ENCODE measurements around the gene ZNF598. TPM values are rescaled to one million over a fixed set of nuclear protein-coding genes. Genes with fewer than 3 reads are reported as not detected.

The ZNF598 gene
- total and polyA plus RNA-seq, 2 of the 13 experiments (the other 11 are each of a cell fraction or from before 2014, with no cell fraction given), result 13.5 to 14.2 TPM

DNA sequence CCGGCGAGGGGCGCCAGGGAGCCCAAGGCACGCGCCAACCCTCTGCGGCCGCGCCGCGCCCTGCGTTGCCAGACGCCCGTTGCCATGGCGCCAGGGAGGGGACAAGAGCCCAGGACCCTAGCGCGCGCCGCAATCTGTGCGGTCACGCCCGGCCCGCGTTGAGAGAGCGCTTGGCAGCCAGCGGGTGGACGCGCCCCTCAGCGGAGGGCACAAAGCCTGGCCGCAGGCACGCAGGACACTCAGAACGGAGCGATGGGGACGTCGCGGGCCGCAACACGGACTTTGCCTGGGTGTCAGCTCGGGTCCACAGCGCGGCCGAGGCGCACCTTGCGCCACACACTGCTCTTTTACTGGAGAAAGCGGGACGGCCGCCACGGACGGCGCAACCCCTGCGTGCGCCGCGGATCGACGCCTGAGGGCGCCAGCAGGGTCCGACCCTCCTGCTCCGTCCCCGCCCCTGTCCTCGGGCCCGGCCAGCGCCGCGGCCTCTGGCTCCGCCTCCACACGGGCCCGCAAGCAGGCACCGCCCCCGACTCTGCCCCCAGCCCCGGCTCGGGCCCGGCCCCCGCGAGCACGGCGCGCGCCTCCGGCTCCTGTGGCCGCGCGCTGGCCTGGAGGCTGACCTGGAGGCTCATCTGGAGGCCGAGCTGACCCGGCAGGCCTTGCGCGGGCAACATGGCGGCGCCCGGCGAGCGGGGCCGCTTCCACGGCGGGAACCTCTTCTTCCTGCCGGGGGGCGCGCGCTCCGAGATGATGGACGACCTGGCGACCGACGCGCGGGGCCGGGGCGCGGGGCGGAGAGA lies 25.9 kb downstream of the ZNF598 start, which contains the start of gene GFER (continued):
- TF ChIP-seq ETS1 (CRISPR knock-in tag; IDR thresholded peaks at IDR 0.05) (no peak), ZNF552 (CRISPR knock-in tag; IDR thresholded peaks at IDR 0.05; ENCODE audit: borderline replicate concordance) (peak; percentile 54; the same call in 1 of the 2 replicates), HOXA7 (CRISPR knock-in tag; IDR thresholded peaks at IDR 0.05) (no peak), ZNF747 (CRISPR knock-in tag; IDR thresholded peaks at IDR 0.05; ENCODE audit: borderline replicate concordance) (0 out of 2 replicates have a peak, but pooled peaks have one; percentile 54), NFIB (CRISPR knock-in tag; IDR thresholded peaks at IDR 0.05; ENCODE audit: borderline replicate concordance) (no peak), PBX3 (CRISPR knock-in tag; IDR thresholded peaks at IDR 0.05; ENCODE audit: borderline replicate concordance) (peak; percentile 7; the same call in 1 of the 2 replicates), ZNF563 (CRISPR knock-in tag; IDR thresholded peaks at IDR 0.05) (peak; percentile 54), RFX1 (IDR thresholded peaks at IDR 0.05) (peak; percentile 94), ZNF335 (CRISPR knock-in tag; IDR thresholded peaks at IDR 0.05) (no peak), MTA1 (CRISPR knock-in tag; IDR thresholded peaks at IDR 0.05; ENCODE audit: borderline replicate concordance) (peak; percentile 23; the same call in 1 of the 2 replicates), RNF2 (conservative IDR thresholded peaks at IDR 0.05; ENCODE audit: low read depth) (no peak), DMTF1 (CRISPR knock-in tag; IDR thresholded peaks at IDR 0.05) (no peak), BHLHE40 (IDR thresholded peaks at IDR 0.05; ENCODE audit: low read length) (peak; percentile 53), MEIS2 (CRISPR knock-in tag; IDR thresholded peaks at IDR 0.05) (peak; percentile 52; the same call in 1 of the 2 replicates), ZNF557 (CRISPR knock-in tag; IDR thresholded peaks at IDR 0.05) (no peak)
- TF ChIP-seq, protein P1, sequence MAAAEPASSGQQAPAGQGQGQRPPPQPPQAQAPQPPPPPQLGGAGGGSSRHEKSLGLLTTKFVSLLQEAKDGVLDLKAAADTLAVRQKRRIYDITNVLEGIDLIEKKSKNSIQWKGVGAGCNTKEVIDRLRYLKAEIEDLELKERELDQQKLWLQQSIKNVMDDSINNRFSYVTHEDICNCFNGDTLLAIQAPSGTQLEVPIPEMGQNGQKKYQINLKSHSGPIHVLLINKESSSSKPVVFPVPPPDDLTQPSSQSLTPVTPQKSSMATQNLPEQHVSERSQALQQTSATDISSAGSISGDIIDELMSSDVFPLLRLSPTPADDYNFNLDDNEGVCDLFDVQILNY (CRISPR knock-in tag; conservative IDR thresholded peaks at IDR 0.05), result peak; percentile 64; the same call in 1 of the 2 replicates
- TF ChIP-seq, protein P2, sequence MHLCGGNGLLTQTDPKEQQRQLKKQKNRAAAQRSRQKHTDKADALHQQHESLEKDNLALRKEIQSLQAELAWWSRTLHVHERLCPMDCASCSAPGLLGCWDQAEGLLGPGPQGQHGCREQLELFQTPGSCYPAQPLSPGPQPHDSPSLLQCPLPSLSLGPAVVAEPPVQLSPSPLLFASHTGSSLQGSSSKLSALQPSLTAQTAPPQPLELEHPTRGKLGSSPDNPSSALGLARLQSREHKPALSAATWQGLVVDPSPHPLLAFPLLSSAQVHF (CRISPR knock-in tag; IDR thresholded peaks at IDR 0.05), result no peak
- TF ChIP-seq, protein P3, sequence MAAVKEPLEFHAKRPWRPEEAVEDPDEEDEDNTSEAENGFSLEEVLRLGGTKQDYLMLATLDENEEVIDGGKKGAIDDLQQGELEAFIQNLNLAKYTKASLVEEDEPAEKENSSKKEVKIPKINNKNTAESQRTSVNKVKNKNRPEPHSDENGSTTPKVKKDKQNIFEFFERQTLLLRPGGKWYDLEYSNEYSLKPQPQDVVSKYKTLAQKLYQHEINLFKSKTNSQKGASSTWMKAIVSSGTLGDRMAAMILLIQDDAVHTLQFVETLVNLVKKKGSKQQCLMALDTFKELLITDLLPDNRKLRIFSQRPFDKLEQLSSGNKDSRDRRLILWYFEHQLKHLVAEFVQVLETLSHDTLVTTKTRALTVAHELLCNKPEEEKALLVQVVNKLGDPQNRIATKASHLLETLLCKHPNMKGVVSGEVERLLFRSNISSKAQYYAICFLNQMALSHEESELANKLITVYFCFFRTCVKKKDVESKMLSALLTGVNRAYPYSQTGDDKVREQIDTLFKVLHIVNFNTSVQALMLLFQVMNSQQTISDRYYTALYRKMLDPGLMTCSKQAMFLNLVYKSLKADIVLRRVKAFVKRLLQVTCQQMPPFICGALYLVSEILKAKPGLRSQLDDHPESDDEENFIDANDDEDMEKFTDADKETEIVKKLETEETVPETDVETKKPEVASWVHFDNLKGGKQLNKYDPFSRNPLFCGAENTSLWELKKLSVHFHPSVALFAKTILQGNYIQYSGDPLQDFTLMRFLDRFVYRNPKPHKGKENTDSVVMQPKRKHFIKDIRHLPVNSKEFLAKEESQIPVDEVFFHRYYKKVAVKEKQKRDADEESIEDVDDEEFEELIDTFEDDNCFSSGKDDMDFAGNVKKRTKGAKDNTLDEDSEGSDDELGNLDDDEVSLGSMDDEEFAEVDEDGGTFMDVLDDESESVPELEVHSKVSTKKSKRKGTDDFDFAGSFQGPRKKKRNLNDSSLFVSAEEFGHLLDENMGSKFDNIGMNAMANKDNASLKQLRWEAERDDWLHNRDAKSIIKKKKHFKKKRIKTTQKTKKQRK (IDR thresholded peaks at IDR 0.05; ENCODE audit: low read length), result no peak

Measured in HepG2 (cell line).